CD4-positive, alpha-beta T cell (primary cell): ENCODE results near the gene ANXA6. TPM values are rescaled to one million over a fixed set of nuclear protein-coding genes. Genes with fewer than 3 reads are reported as not detected.

Source experiments
- ATAC-seq: fragments of 200-7000 bp; cut with Tn5 transposase; one replicate; pipeline ENCODE4 v1.10.0; 2022; ENCODE audit warnings: mild to moderate bottlenecking; ENCODE audit not compliant: poor library complexity
- CTCF ChIA-PET: fragments of 350-600 bp; sonication (Branson Sonifier 250); formaldehyde crosslinking; loops from one replicate; lab custom pipeline; 2021; ENCODE audit warnings: antibody characterized with exemption, inconsistent platforms; lab: Charles Lee
- POLR2A ChIA-PET: fragments of 350-600 bp; sonication (Branson Sonifier 250); formaldehyde crosslinking; loops from one replicate; lab custom pipeline; 2021; ENCODE audit warnings: antibody characterized with exemption, inconsistent platforms; lab: Charles Lee
- DNase-seq, 14 experiments: peaks; one replicate each; pipeline ENCODE4 v3.0.0-alpha.2; 2013 to 2020; ENCODE audit warnings: mixed read lengths in 2 of 14
- H3K27ac ChIP-seq, 2 donors: one replicate each; pipeline versions ENCODE4 v1.5.1 to v1.7.0; 2013; ENCODE audit warnings: low read length in 2 of 2, low read depth in 1 of 2, mild to moderate bottlenecking in 1 of 2
- H3K27me3 ChIP-seq, 2 experiments: 1 replicate in 1 of 2; 2 replicates in 1 of 2; pipeline versions ENCODE4 v1.6.1 to v1.7.0; 2013; ENCODE audit warnings: low read length in 2 of 2, control low read depth in 1 of 2, mild to moderate bottlenecking in 1 of 2, moderate library complexity in 1 of 2; ENCODE audit not compliant: insufficient read depth in 2 of 2, control insufficient read depth in 1 of 2
- H3K36me3 ChIP-seq: one replicate; pipeline ENCODE4 v1.6.1; 2013; ENCODE audit warnings: low read length, control low read depth; ENCODE audit not compliant: insufficient read depth
- H3K4me1 ChIP-seq: one replicate; pipeline ENCODE4 v1.6.1; 2013; ENCODE audit warnings: low read length, control low read depth; ENCODE audit not compliant: insufficient read depth
- H3K4me3 ChIP-seq: one replicate; pipeline ENCODE4 v1.5.1; 2013; ENCODE audit warnings: mild to moderate bottlenecking, low read length, moderate library complexity
- H3K9me3 ChIP-seq, 2 experiments: 1 replicate in 1 of 2; 2 replicates in 1 of 2; pipeline versions ENCODE4 v1.6.1 to v1.7.0; 2013; ENCODE audit warnings: low read length in 2 of 2, mild to moderate bottlenecking in 2 of 2, control low read depth in 1 of 2, moderate library complexity in 1 of 2; ENCODE audit not compliant: control insufficient read depth in 1 of 2, insufficient read depth in 1 of 2
- H3K27ac Mint-ChIP-seq: one replicate; pipeline ENCODE4 v1.8.0; 2020; ENCODE audit warnings: mixed read lengths
- H3K27me3 Mint-ChIP-seq: one replicate; pipeline ENCODE4 v1.8.0; 2021; ENCODE audit warnings: mixed read lengths
- H3K36me3 Mint-ChIP-seq: one replicate; pipeline ENCODE4 v1.8.0; 2021; ENCODE audit warnings: low read depth, mixed read lengths
- H3K4me1 Mint-ChIP-seq: one replicate; pipeline ENCODE4 v1.8.0; 2021; ENCODE audit warnings: low read depth, mixed read lengths
- H3K4me3 Mint-ChIP-seq: one replicate; pipeline ENCODE4 v1.8.0; 2020; ENCODE audit warnings: mild to moderate bottlenecking, mixed read lengths
- H3K9me3 Mint-ChIP-seq: one replicate; pipeline ENCODE4 v1.8.0; 2020; ENCODE audit warnings: mixed read lengths
- intact Hi-C, 2 experiments: fragments of 100-400 bp; cut with DNase I in 1 of 2; cut with micrococcal nuclease in 1 of 2; formaldehyde crosslinking; loops; one replicate each; pipeline versions ENCODE4 v1.15.1 to v1.9.0; 2023 to 2025; cut with DNase I, micrococcal nuclease
- total RNA-seq, 174 experiments: library from RNA in 2 of 174; stranded (reverse) in 2 of 174; gene quantifications; one replicate each; pipeline ENCODE4 v1.2.3 and lab custom pipeline; 2021 to 2026
- TF ChIP-seq, protein P1 (sequence below): fragments of 200-600 bp; IDR thresholded peaks from one replicate; pipeline ENCODE4 v1.8.0; 2022; ENCODE audit warnings: antibody characterized with exemption, mild to moderate bottlenecking

The ANXA6 gene
- total RNA-seq, 2 experiments from 2014 or later: 108 to 130 TPM

DNA sequence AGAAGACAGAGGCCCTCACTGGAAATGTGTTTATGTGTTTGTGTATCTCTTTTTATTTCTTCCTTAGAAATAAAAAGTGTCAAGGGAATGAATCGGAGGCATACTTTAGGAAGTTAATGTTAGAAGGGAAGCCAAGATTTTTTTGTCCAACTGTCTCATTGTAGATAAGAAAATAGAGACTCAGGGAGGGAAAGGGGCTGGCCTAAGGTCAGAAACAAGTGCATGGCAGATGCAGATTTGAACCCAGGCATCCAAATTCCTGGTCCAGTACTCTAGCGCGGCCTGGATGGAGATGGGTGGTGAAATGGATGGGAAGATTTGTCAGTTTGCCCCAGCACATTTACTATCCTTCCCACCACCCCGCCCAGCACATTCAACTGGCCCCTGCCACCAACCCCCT is 56.9 kb downstream of the ANXA6 start:
- ChIA-PET CTCF (no interaction called here), POLR2A (no interaction called here)
- no peak overlapping the region for H3K4me3 Mint-ChIP-seq
- H3K9me3 Mint-ChIP-seq: no peaks in the 10 kb centered on the region
- H3K27ac Mint-ChIP-seq: peak overlapping the region; percentile 80
- H3K4me3 ChIP-seq: no peak overlapping the region
- no peak for DNase-seq
- H3K36me3 Mint-ChIP-seq: peaks cover 67% of the 10 kb centered on the region
- TF ChIP-seq, protein P1, sequence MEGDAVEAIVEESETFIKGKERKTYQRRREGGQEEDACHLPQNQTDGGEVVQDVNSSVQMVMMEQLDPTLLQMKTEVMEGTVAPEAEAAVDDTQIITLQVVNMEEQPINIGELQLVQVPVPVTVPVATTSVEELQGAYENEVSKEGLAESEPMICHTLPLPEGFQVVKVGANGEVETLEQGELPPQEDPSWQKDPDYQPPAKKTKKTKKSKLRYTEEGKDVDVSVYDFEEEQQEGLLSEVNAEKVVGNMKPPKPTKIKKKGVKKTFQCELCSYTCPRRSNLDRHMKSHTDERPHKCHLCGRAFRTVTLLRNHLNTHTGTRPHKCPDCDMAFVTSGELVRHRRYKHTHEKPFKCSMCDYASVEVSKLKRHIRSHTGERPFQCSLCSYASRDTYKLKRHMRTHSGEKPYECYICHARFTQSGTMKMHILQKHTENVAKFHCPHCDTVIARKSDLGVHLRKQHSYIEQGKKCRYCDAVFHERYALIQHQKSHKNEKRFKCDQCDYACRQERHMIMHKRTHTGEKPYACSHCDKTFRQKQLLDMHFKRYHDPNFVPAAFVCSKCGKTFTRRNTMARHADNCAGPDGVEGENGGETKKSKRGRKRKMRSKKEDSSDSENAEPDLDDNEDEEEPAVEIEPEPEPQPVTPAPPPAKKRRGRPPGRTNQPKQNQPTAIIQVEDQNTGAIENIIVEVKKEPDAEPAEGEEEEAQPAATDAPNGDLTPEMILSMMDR: no peak
- peaks cover 55% of the 10 kb centered on the region for H3K4me1 Mint-ChIP-seq
- no peaks in the 10 kb centered on the region for H3K27me3 Mint-ChIP-seq
- H3K36me3 ChIP-seq: peaks cover 57% of the 10 kb centered on the region
- intact Hi-C loops: no loop called here
- H3K4me1 ChIP-seq: peaks cover 40% of the 10 kb centered on the region
- H3K27ac ChIP-seq: no peak overlapping the region
- no peak for ATAC-seq
- H3K27me3 ChIP-seq: no peaks in the 10 kb centered on the region
- H3K9me3 ChIP-seq: no peaks in the 10 kb centered on the region

DNA sequence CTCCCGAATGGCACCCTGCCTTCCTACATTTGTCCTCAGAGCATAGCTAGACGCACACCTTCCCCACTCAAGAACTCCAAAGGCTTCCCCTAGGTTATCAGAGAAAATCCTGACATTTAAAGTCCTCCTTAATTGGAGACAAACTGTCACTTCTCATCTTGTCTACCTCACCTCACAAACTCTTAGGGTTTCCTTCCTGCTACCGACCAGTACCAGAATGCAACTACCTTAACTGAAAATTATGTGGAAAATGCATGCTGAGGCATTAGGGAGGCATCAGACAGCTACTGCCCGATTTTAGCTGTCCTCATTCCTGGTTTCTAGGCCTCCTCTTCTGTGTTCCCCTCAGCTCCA is 58.8 kb downstream of the ANXA6 start:
- Mint-ChIP-seq H3K36me3 (peaks cover 49% of the 10 kb centered on the region), H3K27me3 (no peaks in the 10 kb centered on the region), H3K9me3 (no peaks in the 10 kb centered on the region), H3K27ac (peak overlapping the region; percentile 80), H3K4me3 (no peak overlapping the region), H3K4me1 (peaks cover 75% of the 10 kb centered on the region)
- no peak for ATAC-seq
- TF ChIP-seq, protein P1: no peak
- H3K9me3 ChIP-seq: no peaks in the 10 kb centered on the region
- no peaks in the 10 kb centered on the region for H3K27me3 ChIP-seq
- peaks cover 59% of the 10 kb centered on the region for H3K4me1 ChIP-seq
- ChIA-PET POLR2A (interaction anchor here (0.6 to 1.7 kb wide), 5 partner anchors 9 to 54 kb away, joined by 3 to 8 read pairs (median 3); no protein-coding TSS in a partner anchor), CTCF (interaction anchor here (1.3 to 2.6 kb wide), 6 partner anchors 9 to 66 kb away, joined by 3 to 10 read pairs (median 4); no protein-coding TSS in a partner anchor)
- intact Hi-C loops: no loop called here
- H3K27ac ChIP-seq: peak overlapping the region; percentile 18 to 53
- H3K4me3 ChIP-seq: no peak overlapping the region
- DNase-seq: no peak
- H3K36me3 ChIP-seq: peaks cover 38% of the 10 kb centered on the region

DNA sequence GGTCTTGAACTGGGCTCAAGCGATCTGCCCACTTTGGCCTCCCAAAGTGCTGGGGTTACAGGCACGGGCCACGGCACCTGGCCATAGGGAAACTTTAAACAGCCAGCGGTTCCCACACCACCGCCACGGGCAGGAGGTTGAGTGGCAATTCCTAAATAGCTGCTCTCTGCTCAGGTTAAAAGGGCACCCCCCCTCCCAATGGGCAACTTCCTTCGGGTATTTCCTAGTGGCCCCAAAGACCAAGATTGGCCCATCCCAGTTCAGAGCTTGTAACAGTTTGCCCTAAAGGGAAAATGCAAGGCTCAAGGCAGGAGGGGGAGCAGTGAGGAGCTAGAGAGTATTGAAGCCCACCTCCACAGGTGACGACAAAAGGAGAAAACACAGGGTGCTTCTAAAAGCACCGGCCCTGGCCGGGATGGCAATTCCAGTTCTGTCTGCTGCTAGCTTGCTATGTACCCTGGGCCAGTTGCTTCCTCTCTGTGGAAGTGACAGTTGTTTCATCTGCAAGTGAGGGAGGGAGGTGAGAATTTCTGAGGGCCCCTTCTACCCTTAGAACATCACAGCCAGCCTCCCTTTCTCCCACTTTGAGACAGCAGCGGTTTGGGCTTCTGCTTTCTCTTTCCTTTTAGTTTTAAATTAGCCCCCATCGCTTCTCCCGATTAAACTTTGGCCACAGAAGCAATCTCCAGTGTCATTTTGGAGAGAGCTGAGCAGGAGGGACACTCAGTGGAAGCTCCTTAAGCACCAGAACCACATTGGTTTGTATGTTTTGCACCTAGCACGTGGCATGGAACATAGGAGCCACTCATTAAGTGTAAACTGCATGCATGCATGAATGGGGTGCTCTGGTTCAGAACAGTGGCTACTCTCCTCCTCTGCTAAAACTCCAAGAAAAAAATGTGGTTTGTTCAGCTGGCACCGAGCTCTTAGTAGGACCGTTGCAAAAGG is 59.5 kb downstream of the ANXA6 start:
- Histone ChIP-seq H3K36me3 (peaks cover 31% of the 10 kb centered on the region), H3K4me1 (peaks cover 66% of the 10 kb centered on the region), H3K9me3 (no peaks in the 10 kb centered on the region), H3K27ac (peak overlapping the region; percentile 18 to 53), H3K27me3 (no peaks in the 10 kb centered on the region), H3K4me3 (no peak overlapping the region)
- intact Hi-C loops: no loop called here
- peaks cover 81% of the 10 kb centered on the region for H3K4me1 Mint-ChIP-seq
- TF ChIP-seq, protein P1: no peak
- ChIA-PET CTCF (interaction anchor here (1.3 to 2.6 kb wide), 6 partner anchors 9 to 67 kb away, joined by 3 to 10 read pairs (median 4); no protein-coding TSS in a partner anchor), POLR2A (interaction anchor here (0.6 to 1.9 kb wide), 8 partner anchors 9 to 55 kb away, joined by 3 to 8 read pairs (median 4); partner anchors contain the start of gene TNIP1)
- peak in 3 of 14 experiments; percentile 55 to 74 (median 58) for DNase-seq
- H3K4me3 Mint-ChIP-seq: no peak overlapping the region
- peak overlapping the region; percentile 80 for H3K27ac Mint-ChIP-seq
- no peaks in the 10 kb centered on the region for H3K9me3 Mint-ChIP-seq
- peak; percentile 36 for ATAC-seq
- H3K36me3 Mint-ChIP-seq: peaks cover 42% of the 10 kb centered on the region
- no peaks in the 10 kb centered on the region for H3K27me3 Mint-ChIP-seq
